T-cell (primary cell): ENCODE measurements around the gene PRSS22. TPM values are rescaled to one million over a fixed set of nuclear protein-coding genes. Genes with fewer than 3 reads are reported as not detected.

Source experiments
- ATAC-seq, 4 experiments: fragments of 200-7000 bp in 3 of 4; fragments of 150-1000 bp in 1 of 4; cut with Tn5 transposase; replicated peaks in 1 of 4; 1 replicate in 3 of 4; 2 replicates in 1 of 4; pipeline ENCODE4 v1.10.0; 2021; ENCODE audit warnings: moderate library complexity in 3 of 4, mild to moderate bottlenecking in 2 of 4, moderate number of reproducible peaks in 1 of 4
- CTCF ChIA-PET, 2 donors: fragments of 300-600 bp; sonication (Branson Sonifier 250); formaldehyde crosslinking; loops; one replicate each; lab custom pipeline; 2022; ENCODE audit warnings: antibody characterized with exemption in 2 of 2; lab: Charles Lee
- POLR2A ChIA-PET, 2 donors: fragments of 300-600 bp; sonication (Branson Sonifier 250); formaldehyde crosslinking; loops; one replicate each; lab custom pipeline; 2022; ENCODE audit warnings: antibody characterized with exemption in 2 of 2; lab: Charles Lee
- DNase-seq, 35 experiments: peaks; one replicate each; pipeline versions ENCODE4 v3.0.0 to v3.0.0-alpha.2; 2013 to 2023
- H3K27ac ChIP-seq: one replicate; pipeline ENCODE4 v1.5.1; 2013; ENCODE audit warnings: low read length
- H3K27me3 ChIP-seq, 2 experiments: replicated peaks in 1 of 2; 1 replicate in 1 of 2; 2 replicates in 1 of 2; pipeline versions ENCODE4 v1.6.1 to v1.7.0; 2013; ENCODE audit warnings: low read length in 1 of 2, mixed read lengths in 1 of 2; ENCODE audit not compliant: control insufficient read depth in 2 of 2, insufficient read depth in 2 of 2; ENCODE audit errors: extremely low read depth in 1 of 2
- H3K36me3 ChIP-seq, 2 donors: 1 replicate in 1 of 2; 2 replicates in 1 of 2; pipeline versions ENCODE4 v1.6.1 to v1.7.0; 2013; ENCODE audit warnings: low read length in 1 of 2; ENCODE audit not compliant: control insufficient read depth in 2 of 2, insufficient read depth in 1 of 2; ENCODE audit errors: extremely low read depth in 1 of 2
- H3K4me1 ChIP-seq, 2 experiments: 1 replicate in 1 of 2; 2 replicates in 1 of 2; pipeline versions ENCODE4 v1.6.1 to v1.7.0; 2013; ENCODE audit warnings: low read length in 2 of 2, mixed read lengths in 1 of 2; ENCODE audit not compliant: insufficient read depth in 2 of 2, control insufficient read depth in 1 of 2; ENCODE audit errors: extremely low read depth in 1 of 2
- H3K4me3 ChIP-seq, 2 donors: 1 replicate in 1 of 2; 2 replicates in 1 of 2; pipeline versions ENCODE4 v1.5.1 to v1.7.0; 2013; ENCODE audit warnings: mild to moderate bottlenecking in 2 of 2, low read length in 1 of 2, moderate library complexity in 1 of 2; ENCODE audit not compliant: control insufficient read depth in 1 of 2; ENCODE audit errors: extremely low read depth in 1 of 2
- H3K9me3 ChIP-seq: 2 replicates; pipeline ENCODE4 v1.7.0; 2013
- H3K27ac Mint-ChIP-seq, 2 donors: one replicate each; pipeline ENCODE4 v1.8.0; 2020 to 2021; ENCODE audit warnings: mild to moderate bottlenecking in 2 of 2, mixed read lengths in 2 of 2
- H3K27me3 Mint-ChIP-seq, 2 donors: one replicate each; pipeline ENCODE4 v1.8.0; 2021 to 2022; ENCODE audit warnings: mixed read lengths in 2 of 2
- H3K36me3 Mint-ChIP-seq: one replicate; pipeline ENCODE4 v1.8.0; 2021; ENCODE audit warnings: mixed read lengths
- H3K4me1 Mint-ChIP-seq, 3 donors: one replicate each; pipeline ENCODE4 v1.8.0; 2020 to 2022; ENCODE audit warnings: mixed read lengths in 3 of 3, mild to moderate bottlenecking in 1 of 3
- H3K4me3 Mint-ChIP-seq, 3 donors: one replicate each; pipeline ENCODE4 v1.8.0; 2020 to 2022; ENCODE audit warnings: mild to moderate bottlenecking in 3 of 3, mixed read lengths in 3 of 3, moderate library complexity in 3 of 3
- H3K9me3 Mint-ChIP-seq, 3 donors: one replicate each; pipeline ENCODE4 v1.8.0; 2020 to 2022; ENCODE audit warnings: mixed read lengths in 3 of 3
- WGBS: methylation state at CpG from one replicate; pipeline ENCODE4 v1.1.5; 2013; ENCODE audit warnings: missing lambda C conversion rate; ENCODE audit not compliant: insufficient coverage; 5-methylcytosine and 5-hydroxymethylcytosine counted together
- total RNA-seq, 35 experiments: library from RNA in 6 of 35; stranded (reverse) in 6 of 35; fragments of 120-200 nt in 1 of 35; gene quantifications; one replicate each; pipeline versions ENCODE4 v1.2.1 to v1.2.4 and lab custom pipeline; 2013 to 2026

Gene PRSS22
- total RNA-seq, 5 donors from 2014 or later (not counting 1 experiment from before 2014, with no cell fraction given), result 0.56 to 2.6 (median 1.4) TPM; not detected in 1

GRCh38 chr16:2860826-2861567 lies 3.0 kb upstream of the PRSS22 start:
- ChIA-PET CTCF (interaction anchor here in 1 of 2 donors (1.3 kb wide), 1 partner anchor 12 kb away, joined by 3 read pairs; no protein-coding TSS in a partner anchor), POLR2A (no interaction called here)
- ATAC-seq (no peak), DNase-seq (no peak)
- no peaks in the 10 kb centered on the region for H3K36me3 ChIP-seq
- Mint-ChIP-seq H3K4me1 (peaks cover 7 to 15% (median 10%) of the 10 kb centered on the region in 3 donors), H3K27me3 (peaks cover 7 to 19% of the 10 kb centered on the region in 2 donors), H3K9me3 (no peaks in the 10 kb centered on the region), H3K27ac (no peak overlapping the region), H3K4me3 (no peak overlapping the region), H3K36me3 (no peaks in the 10 kb centered on the region)
- no peak overlapping the region for H3K27ac ChIP-seq
- H3K9me3 ChIP-seq, result no peaks in the 10 kb centered on the region
- no peak overlapping the region for H3K4me3 ChIP-seq
- 94% methylated on average over 2 of the region's 8 CpGs for WGBS
- H3K4me1 ChIP-seq, result peaks cover 0 to 22% of the 10 kb centered on the region in 2 experiments
- H3K27me3 ChIP-seq, result peaks cover 0 to 48% of the 10 kb centered on the region in 2 experiments

GRCh38 chr16:2859686-2860265 lies 1.8 kb upstream of the PRSS22 start:
- Histone ChIP-seq H3K9me3 (no peaks in the 10 kb centered on the region), H3K36me3 (no peaks in the 10 kb centered on the region), H3K4me3 (no peak overlapping the region), H3K27ac (no peak overlapping the region), H3K4me1 (peaks cover 0 to 22% of the 10 kb centered on the region in 2 experiments), H3K27me3 (peaks cover 0 to 48% of the 10 kb centered on the region in 2 experiments)
- POLR2A ChIA-PET, result interaction anchor here in 1 of 2 donors (0.7 kb wide), 1 partner anchor 8 kb away, joined by 4 read pairs; no protein-coding TSS in a partner anchor
- peaks cover 7 to 19% of the 10 kb centered on the region in 2 donors for H3K27me3 Mint-ChIP-seq
- WGBS, result 83% methylated on average over 6 of the region's 10 CpGs
- no peaks in the 10 kb centered on the region for H3K36me3 Mint-ChIP-seq
- H3K27ac Mint-ChIP-seq, result no peak overlapping the region
- CTCF ChIA-PET, result interaction anchor here in 1 of 2 donors (0.7 kb wide), 1 partner anchor 202 kb away, joined by 5 read pairs; no protein-coding TSS in a partner anchor
- H3K4me1 Mint-ChIP-seq, result peaks cover 7 to 11% (median 10%) of the 10 kb centered on the region in 3 donors
- DNase-seq (no peak), ATAC-seq (no peak)
- H3K4me3 Mint-ChIP-seq, result no peak overlapping the region
- peaks cover under 1% of the 10 kb centered on the region in 3 donors for H3K9me3 Mint-ChIP-seq

GRCh38 chr16:2858245-2859025 lies 465 bp upstream of the PRSS22 start:
- Mint-ChIP-seq H3K4me3 (peak overlapping the region in 2 of 3 donors; percentile 31 to 91), H3K36me3 (peaks cover 8% of the 10 kb centered on the region), H3K9me3 (peaks cover 8 to 10% (median 9%) of the 10 kb centered on the region in 3 donors), H3K27ac (peak overlapping the region in 1 of 2 donors; percentile 16), H3K27me3 (peaks cover 7 to 17% of the 10 kb centered on the region in 2 donors), H3K4me1 (peaks cover 7 to 11% (median 10%) of the 10 kb centered on the region in 3 donors)
- H3K4me1 ChIP-seq, result peaks cover 0 to 22% of the 10 kb centered on the region in 2 experiments
- H3K9me3 ChIP-seq, result no peaks in the 10 kb centered on the region
- H3K27ac ChIP-seq, result no peak overlapping the region
- CTCF ChIA-PET, result interaction anchor here in 1 of 2 donors (0.6 kb wide), 1 partner anchor 41 kb away, joined by 4 read pairs; the partner anchor contains the start of gene PRSS21
- POLR2A ChIA-PET, result no interaction called here
- peak overlapping the region in 1 of 2 donors; percentile 44 for H3K4me3 ChIP-seq
- H3K27me3 ChIP-seq, result peaks cover 0 to 49% of the 10 kb centered on the region in 2 experiments
- ATAC-seq, result peak; percentile 8 to 36 (median 20)
- H3K36me3 ChIP-seq, result no peaks in the 10 kb centered on the region
- DNase-seq, result peak in 1 of 35 experiments; percentile 27
- WGBS, result 7% methylated on average over 13 of the region's 23 CpGs

- peaks cover 7 to 17% of the 10 kb centered on the region in 2 donors for H3K27me3 Mint-ChIP-seq
- peak overlapping the region in 1 of 2 donors; percentile 44 for H3K4me3 ChIP-seq
- H3K36me3 ChIP-seq, result no peaks in the 10 kb centered on the region
- peaks cover 0 to 22% of the 10 kb centered on the region in 2 experiments for H3K4me1 ChIP-seq
- no peak for ATAC-seq
- H3K27me3 ChIP-seq, result peaks cover 0 to 60% of the 10 kb centered on the region in 2 experiments
- WGBS, result 88% methylated on average over 12 of the region's 24 CpGs
- H3K27ac Mint-ChIP-seq, result no peak overlapping the region
- H3K4me1 Mint-ChIP-seq, result peaks cover 7 to 11% (median 10%) of the 10 kb centered on the region in 3 donors
- H3K27ac ChIP-seq, result peak overlapping the region; percentile 23
- H3K9me3 Mint-ChIP-seq, result peaks cover 8 to 10% (median 9%) of the 10 kb centered on the region in 3 donors
- peak overlapping the region in 1 of 3 donors; percentile 91 for H3K4me3 Mint-ChIP-seq
- H3K9me3 ChIP-seq, result no peaks in the 10 kb centered on the region
- ChIA-PET CTCF (interaction anchor here (0.5 to 0.6 kb wide), 2 partner anchors 113 to 474 kb away, joined by 3 to 4 read pairs; partner anchors contain the start of gene PAQR4 (in 1 of the 2)), POLR2A (no interaction called here)
- DNase-seq, result no peak
- H3K36me3 Mint-ChIP-seq, result peaks cover 8% of the 10 kb centered on the region
Measured at GRCh38 chr16:2856686-2857450, 1.1 kb downstream of the PRSS22 start.

GRCh38 chr16:2856061-2856670 lies 1.8 kb downstream of the PRSS22 start:
- Histone ChIP-seq H3K4me1 (peaks cover 0 to 22% of the 10 kb centered on the region in 2 experiments), H3K27me3 (peaks cover 0 to 59% of the 10 kb centered on the region in 2 experiments), H3K27ac (no peak overlapping the region), H3K4me3 (no peak overlapping the region), H3K9me3 (no peaks in the 10 kb centered on the region), H3K36me3 (no peaks in the 10 kb centered on the region)
- DNase-seq (peak in 5 of 35 experiments; percentile 22 to 49 (median 25)), ATAC-seq (peak; percentile 23 to 52 (median 44))
- peaks cover 8 to 10% (median 9%) of the 10 kb centered on the region in 3 donors for H3K9me3 Mint-ChIP-seq
- peaks cover 7 to 13% of the 10 kb centered on the region in 2 donors for H3K27me3 Mint-ChIP-seq
- WGBS, result 92% methylated on average over 14 of the region's 14 CpGs
- peaks cover 8% of the 10 kb centered on the region for H3K36me3 Mint-ChIP-seq
- ChIA-PET CTCF (interaction anchor here in 1 of 2 donors (0.6 kb wide), 1 partner anchor 113 kb away, joined by 3 read pairs; the partner anchor contains the start of gene PAQR4), POLR2A (no interaction called here)
- peak overlapping the region in 1 of 3 donors; percentile 40 for H3K4me3 Mint-ChIP-seq
- H3K4me1 Mint-ChIP-seq, result peaks cover 7 to 11% (median 10%) of the 10 kb centered on the region in 3 donors
- no peak overlapping the region for H3K27ac Mint-ChIP-seq
